Endometrial microvascular endothelial cells (primary cell): Measurements from ENCODE around the gene GREM1. TPM values are rescaled to one million over a fixed set of nuclear protein-coding genes. Genes with fewer than 3 reads are reported as not detected.

Experiments
- in situ Hi-C: cut with HindIII; loops from 2 replicates; pipeline ENCODE4 v1.10.0; 2017; ENCODE audit warnings: low sequenced_read_pairs, low pct_unique_long_range_greater_than_20kb; ENCODE audit errors: inconsistent ontology term
- total RNA-seq: library from RNA; depleted of rRNA; stranded (reverse); fragments of >200 nt; gene quantifications from one replicate; pipeline ENCODE4 v1.2.3, GENCODE V29; 2015; ENCODE audit errors: inconsistent ontology term

The GREM1 gene
- total RNA-seq, 1 donor from 2014 or later = 2.9 TPM

DNA sequence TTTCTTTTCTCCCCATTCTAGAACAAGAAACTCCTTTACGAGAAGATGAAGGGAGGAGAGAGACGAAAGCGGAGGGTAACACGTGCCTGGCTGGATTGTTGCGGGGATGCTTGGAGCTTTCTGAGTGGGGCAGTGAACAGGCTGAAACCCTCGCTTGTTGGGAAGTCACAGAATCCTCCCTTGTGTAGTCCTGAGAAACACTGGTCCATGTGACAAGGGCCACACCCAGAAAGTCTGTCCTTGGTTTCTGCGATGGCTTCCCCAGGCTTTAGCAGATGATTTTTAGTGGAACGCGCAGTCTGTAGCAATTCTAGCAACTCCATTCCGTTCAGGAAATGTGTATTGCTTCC is 26.1 kb upstream of the GREM1 start:
- in situ Hi-C loops = no loop called here

DNA sequence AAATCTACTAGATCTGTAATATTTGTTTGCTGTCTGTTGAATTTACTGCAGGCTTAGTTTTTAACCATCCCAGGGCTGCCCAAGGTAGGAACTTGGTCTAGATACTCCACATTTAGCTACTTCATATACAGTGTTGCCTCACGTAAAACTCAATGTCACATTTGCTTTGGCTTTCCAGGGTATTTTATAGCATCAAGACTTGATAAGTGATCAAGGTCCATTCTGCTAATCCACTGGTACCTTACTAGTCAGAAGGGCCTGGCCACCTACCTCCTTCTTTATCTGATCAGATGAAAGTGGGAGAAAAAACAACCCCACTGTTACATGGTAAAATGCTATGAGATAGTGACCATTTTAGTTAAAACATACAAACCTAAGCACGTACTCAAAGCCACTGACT is 25.5 kb upstream of the GREM1 start:
- in situ Hi-C loops = no loop called here

DNA sequence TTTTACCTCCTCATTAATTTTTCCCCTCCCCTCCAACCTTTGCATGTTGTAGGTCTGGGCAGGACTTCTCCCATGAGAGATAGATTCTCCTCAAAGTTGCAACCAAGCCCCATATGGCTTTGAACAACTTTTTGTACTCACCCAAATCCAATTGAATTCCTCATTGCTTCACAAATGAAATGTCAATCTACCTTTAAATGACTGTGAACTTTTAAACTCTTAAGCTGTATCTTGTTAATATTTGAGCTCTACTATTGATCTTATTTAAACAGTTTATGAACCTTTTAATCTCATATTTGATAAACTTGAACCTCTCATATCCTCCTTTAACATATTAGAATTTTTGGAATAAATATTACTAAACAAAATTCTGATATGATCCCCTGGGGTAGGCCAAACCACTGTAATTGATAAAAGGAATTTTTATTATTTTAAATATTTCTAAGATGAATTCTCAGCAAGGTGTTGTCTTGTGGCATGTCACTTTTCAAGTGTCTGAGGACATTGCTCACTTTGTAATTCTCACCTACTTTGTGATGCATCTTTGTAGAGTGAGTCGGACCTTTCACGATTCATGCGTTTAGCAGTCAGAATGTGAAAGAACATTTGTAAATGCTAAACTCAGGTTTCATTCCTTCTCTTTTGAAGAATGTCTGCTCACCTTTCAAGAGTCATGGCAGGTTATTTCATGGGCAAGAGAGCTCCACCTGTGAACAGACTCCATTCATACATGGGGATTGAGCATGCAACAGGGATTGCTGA is 23.4 kb upstream of the GREM1 start:
- in situ Hi-C loops = no loop called here

DNA sequence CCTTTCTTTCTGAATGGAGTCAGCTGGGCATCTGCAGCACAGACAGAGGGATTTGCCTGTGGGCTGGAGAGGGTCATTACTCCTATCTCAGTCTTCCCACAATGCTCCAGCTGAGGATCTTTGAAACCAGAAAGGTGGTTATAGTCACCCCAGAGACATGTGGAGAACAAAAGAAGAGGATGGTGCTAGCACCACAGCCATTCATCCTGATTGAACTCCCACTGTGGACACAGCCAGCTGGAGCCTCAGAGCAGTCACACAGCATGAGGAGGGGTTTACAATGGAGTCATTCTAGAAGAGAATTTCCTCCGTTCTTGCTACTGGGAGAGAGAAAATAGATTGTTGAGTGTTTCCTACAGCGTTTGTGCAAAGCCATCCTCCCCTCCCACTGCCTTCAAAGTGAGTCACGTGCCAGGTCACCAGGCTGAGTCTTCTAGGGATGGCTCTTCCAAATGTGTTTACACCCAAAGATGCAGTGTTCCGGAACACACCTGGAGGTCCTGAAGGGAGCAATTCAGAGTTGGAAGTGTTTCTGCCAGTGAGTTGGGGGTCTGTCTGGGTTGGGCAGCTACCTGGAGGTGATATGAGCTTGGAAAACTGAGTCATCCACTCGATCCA is 18.9 kb upstream of the GREM1 start:
- in situ Hi-C loops = no loop called here

DNA sequence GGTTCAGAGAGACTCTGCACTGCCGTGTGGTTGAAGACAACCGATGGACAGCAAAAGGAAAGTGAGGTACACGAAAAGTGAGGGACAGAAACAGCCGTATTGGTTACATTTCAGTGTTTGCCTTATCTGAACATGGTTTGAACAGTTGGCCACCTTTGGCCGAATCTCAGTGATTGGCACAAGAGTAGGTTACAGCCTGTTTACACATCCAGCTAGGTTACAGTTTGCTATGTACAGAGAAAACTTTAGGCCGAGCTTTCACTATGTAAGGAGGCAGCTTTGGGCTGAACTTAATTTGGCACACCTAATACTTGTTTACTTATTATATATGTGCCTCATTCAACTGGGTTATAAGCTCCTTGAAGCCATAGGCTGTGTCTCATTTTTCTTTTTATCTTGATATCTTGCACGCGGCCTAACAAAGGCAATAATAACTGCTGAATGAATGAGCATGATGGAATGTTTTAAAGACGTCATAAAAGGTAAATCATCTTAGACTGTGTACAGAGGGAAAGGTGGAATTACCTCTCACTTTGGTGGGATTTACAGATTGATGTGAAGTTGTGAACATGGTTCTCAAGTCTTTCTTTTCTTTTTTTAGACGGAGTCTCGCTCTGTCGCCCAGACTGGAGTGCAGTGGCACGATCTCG is 17.2 kb upstream of the GREM1 start:
- in situ Hi-C loops = no loop called here

DNA sequence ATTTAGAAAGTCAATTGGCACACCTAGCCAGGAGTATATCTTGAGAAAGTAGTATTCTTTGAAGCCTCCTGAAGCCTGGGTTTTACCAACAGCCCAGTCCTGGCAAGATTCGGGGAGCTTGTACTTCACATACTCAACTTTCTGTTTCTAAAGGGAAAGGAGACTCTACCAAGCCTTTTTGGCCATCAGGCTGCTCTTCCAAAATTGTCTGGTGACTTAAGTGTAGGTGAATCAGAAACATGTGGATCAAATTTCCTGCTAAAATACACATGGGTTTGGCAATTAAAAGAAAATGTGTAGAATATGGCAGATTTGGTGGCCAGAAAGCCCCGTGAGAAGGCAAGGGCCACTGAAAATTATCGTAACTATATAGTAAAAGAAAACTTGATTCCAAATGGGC is 15.9 kb upstream of the GREM1 start:
- in situ Hi-C loops = no loop called here

DNA sequence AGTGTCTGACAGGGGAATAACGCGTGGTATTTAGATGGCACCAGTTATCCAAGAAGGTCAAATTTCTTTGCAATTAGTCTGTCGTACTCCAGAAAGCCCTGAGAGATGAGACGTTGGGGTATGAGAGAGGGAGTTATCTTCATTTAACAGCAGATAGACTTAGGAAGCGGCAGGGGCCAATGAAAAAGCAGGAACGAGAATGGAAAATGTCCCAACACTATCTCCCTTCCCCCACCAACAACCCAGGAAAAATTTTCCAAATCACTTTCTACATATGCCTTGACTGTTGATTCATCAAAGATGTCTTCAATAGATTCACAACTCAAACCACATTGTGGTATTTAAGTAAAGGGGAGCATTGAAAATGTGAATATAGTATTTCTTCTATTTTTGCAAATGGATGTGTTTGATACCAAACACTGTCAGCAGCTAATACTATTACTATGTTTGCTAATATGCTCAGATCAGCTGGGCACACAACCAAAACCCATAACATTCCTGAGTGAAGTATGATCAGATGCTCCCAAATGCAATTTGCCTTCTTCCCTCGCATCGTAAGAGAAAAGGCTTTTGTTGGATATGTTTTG is 13.3 kb upstream of the GREM1 start:
- in situ Hi-C loops = no loop called here

DNA sequence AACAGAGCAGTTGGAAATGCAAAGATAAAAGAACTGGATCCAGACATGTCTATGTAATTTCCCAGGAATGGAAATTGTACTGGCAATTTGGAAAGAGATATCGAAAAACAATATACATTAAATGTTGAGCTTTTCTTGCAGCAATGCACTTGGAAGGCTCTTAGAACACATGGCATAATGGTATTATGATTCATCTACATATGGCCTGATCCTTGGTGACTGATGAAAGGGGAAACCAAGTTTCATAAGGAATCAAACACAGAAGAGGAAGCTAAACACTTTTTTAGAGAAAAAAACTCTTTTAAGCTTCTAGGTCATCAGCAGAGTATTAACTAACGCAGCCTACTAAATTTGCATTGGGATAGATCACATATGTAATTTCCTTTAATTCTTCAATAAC is 12.4 kb upstream of the GREM1 start:
- in situ Hi-C loops = no loop called here

DNA sequence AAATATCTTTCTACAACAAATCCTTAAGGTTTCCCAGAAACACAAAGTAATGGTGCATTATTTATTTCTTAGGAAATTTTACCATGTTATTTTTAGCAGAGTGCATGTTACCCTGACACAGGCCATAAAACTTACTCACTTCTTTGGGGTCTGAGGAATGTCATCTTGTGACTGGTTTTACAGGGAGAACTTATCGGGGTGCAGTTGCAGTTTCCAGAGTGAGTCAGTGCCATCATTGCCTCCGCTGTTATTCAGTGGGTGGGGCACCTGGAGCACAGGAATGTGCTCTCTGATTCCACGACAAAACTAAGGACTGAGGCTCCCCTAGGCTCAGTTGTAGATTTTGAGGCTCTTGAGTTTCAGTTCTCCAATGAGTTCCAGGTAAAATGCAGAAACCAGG is 11.1 kb upstream of the GREM1 start:
- in situ Hi-C loops = no loop called here

DNA sequence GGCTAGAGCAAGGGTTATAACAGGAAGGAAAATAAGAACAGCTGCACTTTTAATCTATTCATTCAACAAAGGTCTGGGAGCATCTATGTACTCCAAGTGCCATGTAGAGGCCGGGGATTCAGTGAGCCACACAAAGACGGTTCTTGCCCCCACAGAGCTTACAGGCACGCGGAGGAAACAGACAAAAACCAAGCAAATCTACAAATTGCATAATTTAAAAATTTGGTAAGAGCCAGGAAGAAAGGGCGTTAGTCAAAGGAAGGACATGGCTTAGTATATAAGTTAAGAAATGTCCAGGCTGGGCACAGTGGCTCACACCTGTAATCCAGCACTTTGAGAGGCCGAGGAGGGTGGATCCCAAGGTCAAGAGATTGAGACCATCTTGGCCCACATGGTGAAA is 10.4 kb upstream of the GREM1 start:
- in situ Hi-C loops = no loop called here

DNA sequence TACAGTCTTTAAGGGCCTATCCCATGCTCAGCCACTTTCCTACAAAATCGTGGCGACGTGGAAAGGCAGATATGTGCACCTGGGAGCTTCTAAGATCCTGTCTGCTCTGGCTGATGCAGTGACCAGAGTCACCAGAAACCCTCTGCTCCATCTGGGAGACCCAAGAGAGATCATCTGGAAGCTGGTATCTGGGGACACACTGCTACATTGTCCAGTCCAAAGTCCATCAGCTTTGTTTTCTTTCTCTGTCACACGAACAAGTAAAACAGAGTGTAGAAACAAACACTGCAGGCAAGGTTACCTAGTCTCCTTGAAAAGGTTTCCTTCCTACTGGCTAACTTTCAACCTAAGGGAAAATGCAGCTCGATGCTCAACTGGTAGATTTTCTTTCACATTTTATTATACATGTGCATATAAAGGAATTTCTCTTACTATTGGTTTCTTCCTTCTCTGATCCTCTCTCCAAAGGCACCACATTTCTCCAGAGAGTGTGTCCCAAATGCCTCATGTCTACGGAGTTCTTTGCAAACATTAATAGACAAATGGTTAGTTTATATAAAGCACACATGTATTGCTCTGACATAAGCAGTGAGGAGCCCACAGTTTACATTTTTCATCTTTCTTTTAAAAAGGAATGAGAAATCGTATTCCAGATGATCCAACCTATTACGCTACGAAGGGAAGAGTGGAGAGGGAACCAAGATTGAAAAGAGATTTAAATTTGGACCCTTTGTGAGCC is 8.3 kb upstream of the GREM1 start:
- in situ Hi-C loops = no loop called here

DNA sequence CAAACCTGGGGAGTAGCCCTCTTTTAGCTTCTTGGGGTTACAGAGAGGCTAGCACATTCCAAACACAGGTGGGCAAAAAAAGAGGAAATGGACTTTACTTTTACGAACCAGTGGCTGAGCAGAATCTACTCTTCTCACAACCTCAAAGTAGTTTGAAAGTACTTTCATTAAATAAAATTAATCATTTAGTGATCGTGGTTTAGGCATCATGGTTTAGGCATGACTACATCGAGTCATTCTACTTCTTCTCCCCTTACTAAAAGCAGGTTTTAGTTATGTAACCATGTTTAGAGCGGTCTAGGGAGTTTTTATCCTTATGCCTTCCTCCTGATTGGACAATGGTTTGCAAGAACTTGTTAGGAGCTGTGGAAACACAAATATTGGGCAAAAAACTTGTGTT is 2.5 kb upstream of the GREM1 start:
- in situ Hi-C loops = no loop called here

DNA sequence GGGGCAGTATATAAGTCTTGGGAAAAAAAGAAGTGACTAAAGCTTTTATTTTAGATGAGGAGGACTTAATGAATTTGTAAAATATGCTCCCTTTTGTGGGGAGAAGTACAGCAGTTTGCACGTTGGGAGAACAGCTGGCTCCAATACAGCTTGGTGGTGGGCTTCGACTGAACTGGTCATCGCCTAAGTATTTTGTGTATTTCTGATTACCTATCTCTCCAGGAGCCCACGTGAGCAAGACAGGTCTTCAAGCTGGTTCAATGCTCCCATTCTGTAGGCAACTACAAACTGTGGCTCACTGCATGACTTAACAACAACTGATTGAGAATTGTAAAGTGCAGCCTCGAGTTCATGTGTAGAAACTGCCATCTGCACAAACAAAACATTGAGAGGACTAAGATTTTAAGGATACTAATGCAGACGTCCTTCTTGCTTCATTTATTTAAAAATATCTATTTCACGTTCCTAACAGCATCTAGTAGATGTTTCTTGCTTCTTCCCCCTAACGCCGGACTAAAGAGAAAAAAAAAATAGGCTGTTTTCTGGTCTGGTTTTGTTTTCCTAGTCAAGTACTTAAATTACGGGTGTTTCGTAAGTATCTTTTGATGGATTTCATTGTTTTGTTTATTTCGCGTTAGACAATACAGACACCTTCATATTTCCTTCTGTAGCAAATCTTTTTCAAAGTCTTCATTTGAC is 1.4 kb upstream of the GREM1 start:
- in situ Hi-C loops = no loop called here

DNA sequence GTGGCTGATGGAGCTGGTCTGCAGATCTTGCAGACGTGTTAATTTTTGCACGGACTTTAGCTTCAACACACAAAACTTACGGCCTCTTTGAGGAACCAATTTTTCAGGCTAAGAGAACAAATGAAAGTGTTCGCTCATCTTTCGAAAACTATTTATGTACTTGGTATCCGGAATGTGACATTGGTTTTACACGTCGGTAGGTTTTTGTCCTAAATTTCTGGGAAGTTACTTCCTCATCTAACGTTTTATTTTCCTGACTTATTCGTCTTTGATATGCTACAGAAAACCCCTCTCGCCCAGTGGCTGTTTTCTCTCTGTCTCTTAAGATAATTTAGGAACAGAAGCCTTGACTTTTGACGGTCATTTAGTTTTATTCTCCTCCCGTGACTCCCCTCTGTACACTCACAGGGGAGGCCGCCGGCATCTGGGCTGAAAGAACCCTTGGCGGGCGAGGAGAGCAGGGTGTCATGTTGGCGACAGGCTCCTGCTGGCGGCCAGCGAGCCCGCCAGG is 834 bp upstream of the GREM1 start:
- in situ Hi-C loops = no loop called here

DNA sequence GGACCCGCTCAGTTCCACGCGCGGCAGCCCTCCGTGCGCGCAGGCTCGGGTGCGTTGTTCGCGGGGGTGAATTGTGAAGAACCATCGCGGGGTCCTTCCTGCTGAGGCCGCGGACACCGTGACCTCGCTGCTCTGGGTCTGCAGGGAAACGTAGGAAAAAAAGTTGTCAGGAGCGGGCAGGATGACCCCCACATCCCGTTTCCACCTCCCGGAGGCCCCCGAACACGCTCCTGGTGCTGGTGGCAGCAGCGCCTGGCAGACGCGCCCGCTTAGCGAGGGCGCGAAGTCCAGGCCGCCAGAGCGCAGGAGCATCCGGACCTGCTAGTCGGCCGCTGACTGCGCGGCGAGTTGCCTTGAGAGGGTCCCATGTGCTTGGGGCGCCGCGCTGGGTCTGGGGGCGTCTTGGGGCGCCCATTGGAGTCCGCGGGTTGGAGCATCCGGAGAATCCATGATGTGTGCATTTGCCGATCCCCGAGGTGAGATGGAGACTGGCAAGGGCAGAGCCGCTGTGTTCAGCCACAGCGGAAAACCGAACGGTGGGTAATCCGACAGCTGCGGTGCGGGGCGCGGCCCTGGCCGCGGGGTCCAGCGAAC is 520 bp downstream of the GREM1 start:
- in situ Hi-C loops = no loop called here

DNA sequence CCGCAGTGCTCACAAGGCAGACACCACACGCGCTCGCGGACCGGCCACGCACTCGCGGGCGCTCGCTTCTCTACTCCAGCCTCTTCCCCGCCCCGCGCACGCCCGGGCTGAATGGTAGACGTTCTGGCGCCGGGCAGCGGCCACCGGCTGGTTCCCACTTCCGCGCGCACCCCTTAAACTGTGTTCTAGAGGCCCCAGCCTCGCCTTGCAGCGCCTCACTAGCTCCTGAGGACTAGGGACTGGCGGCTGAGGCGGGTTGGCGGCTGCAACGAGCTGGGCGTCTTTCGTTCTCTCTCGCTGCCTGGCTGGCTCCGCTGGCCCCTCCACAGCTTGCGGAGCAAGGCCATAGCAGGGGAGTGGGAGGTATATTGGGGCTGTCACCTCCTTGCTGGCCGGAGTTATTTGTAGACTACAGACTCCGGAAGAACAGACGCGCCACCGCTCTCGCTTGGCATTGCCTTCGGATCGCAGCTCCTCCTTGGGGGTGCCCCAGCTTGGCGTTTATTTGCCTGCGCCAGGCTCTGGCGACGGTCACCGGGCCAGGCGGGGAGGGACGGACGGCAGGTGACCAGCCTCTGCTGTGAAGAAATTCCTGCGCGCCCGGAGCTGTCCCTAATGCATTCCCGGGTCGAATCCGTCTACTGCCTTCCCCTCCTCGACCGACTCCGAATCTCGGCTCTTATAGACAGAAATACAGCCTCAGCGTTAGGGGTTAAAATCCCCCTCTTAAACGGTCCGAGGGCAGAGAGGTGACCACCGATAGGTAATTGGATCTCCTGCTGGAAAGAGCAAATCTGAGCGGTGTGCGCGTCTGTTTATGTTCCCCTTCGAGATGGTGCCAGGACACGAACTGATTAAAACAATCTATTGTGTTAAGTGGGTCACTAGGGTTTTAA is 1.3 kb downstream of the GREM1 start:
- in situ Hi-C loops = no loop called here

DNA sequence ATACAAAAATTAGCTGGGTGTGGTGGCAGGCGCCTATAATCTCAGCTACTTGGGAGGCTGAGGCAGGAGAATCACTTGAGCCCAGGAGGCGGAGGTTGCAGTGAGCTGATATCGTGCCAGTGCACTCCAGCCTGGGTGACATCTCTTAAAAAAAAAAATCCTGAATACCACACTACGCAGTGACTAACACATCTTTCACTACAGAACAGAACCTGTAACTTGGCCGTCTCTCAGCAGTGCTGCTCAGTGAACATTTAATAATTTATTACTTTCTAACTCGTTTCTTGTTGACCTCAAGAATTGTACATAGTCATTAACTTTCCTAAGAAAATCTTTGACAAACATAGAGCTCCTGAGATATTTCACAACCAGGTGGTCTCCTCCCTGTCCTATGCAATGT is 3.8 kb downstream of the GREM1 start:
- in situ Hi-C loops = no loop called here
